CD14-positive monocyte (primary cell): Measurements from ENCODE around the gene FOXI2. TPM values are rescaled to one million over a fixed set of nuclear protein-coding genes. Genes with fewer than 3 reads are reported as not detected.
A peak's percentile ranks its signal among the peaks of the same experiment; 100 is the strongest.

ENCODE experiments used
- DNase-seq, 3 donors: peaks; one replicate each; pipeline ENCODE4 v3.0.0-alpha.2; 2011 to 2022
- H2AFZ ChIP-seq: 2 replicates; pipeline ENCODE4 v1.6.0; 2012; ENCODE audit warnings: mild to moderate bottlenecking, low read depth, low read length, inconsistent platforms; ENCODE audit not compliant: insufficient read depth, poor library complexity, severe bottlenecking
- H3K27ac ChIP-seq, 2 donors: 1 replicate in 1 of 2; 2 replicates in 1 of 2; pipeline ENCODE4 v1.5.1; 2012 to 2013; ENCODE audit warnings: low read length in 2 of 2, control low read depth in 1 of 2, inconsistent platforms in 1 of 2, low read depth in 1 of 2, mild to moderate bottlenecking in 1 of 2
- H3K27me3 ChIP-seq, 2 donors: one replicate each; pipeline versions ENCODE4 v1.6.0 to v1.6.1; 2011 to 2013; ENCODE audit warnings: low read length in 2 of 2; ENCODE audit not compliant: control insufficient read depth in 2 of 2, insufficient read depth in 2 of 2
- H3K36me3 ChIP-seq, 2 donors: replicated peaks in 1 of 2; 1 replicate in 1 of 2; 2 replicates in 1 of 2; pipeline versions ENCODE4 v1.5.1 to v1.6.1; 2012 to 2013; ENCODE audit warnings: low read length in 2 of 2, control low read depth in 1 of 2, inconsistent platforms in 1 of 2, mild to moderate bottlenecking in 1 of 2; ENCODE audit not compliant: insufficient read depth in 2 of 2, control insufficient read depth in 1 of 2
- H3K4me1 ChIP-seq, 2 donors: 1 replicate in 1 of 2; 2 replicates in 1 of 2; pipeline versions ENCODE4 v1.5.1 to v1.6.1; 2012 to 2013; ENCODE audit warnings: low read length in 2 of 2, control low read depth in 1 of 2, inconsistent platforms in 1 of 2, mild to moderate bottlenecking in 1 of 2, moderate library complexity in 1 of 2; ENCODE audit not compliant: insufficient read depth in 2 of 2, control insufficient read depth in 1 of 2
- H3K4me2 ChIP-seq: replicated peaks from 2 replicates; pipeline ENCODE3; 2012; ENCODE audit warnings: low read length, moderate library complexity, mild to moderate bottlenecking; ENCODE audit not compliant: poor library complexity, severe bottlenecking; ENCODE audit errors: extremely low read depth
- H3K4me3 ChIP-seq, 3 experiments: fragments of 200-600 bp in 1 of 3; sonication (generic) in 1 of 3; replicated peaks in 1 of 3; 1 replicate in 2 of 3; 2 replicates in 1 of 3; pipeline ENCODE4 v1.5.1; 2011 to 2013; ENCODE audit warnings: low read length in 3 of 3, mild to moderate bottlenecking in 3 of 3, control low read depth in 2 of 3, low read depth in 2 of 3, inconsistent platforms in 1 of 3, moderate library complexity in 1 of 3
- H3K79me2 ChIP-seq: 2 replicates; pipeline ENCODE4 v1.6.0; 2012; ENCODE audit warnings: mild to moderate bottlenecking, control low read depth, inconsistent platforms, low read length, moderate library complexity; ENCODE audit not compliant: insufficient read depth
- H3K9ac ChIP-seq: 2 replicates; pipeline ENCODE4 v1.6.0; 2017; ENCODE audit warnings: low read length, mild to moderate bottlenecking; ENCODE audit not compliant: insufficient read depth, poor library complexity, severe bottlenecking
- H3K9me3 ChIP-seq, 2 donors: replicated peaks in 1 of 2; 1 replicate in 1 of 2; 2 replicates in 1 of 2; pipeline versions ENCODE4 v1.5.1 to v1.6.1; 2012 to 2013; ENCODE audit warnings: low read length in 2 of 2, control low read depth in 1 of 2; ENCODE audit not compliant: control insufficient read depth in 1 of 2, insufficient read depth in 1 of 2
- H4K20me1 ChIP-seq: 2 replicates; pipeline ENCODE4 v1.6.0; 2012; ENCODE audit warnings: mild to moderate bottlenecking, low read length, control low read depth, moderate library complexity; ENCODE audit not compliant: insufficient read depth
- H3K27ac Mint-ChIP-seq, 7 donors: one replicate each; pipeline ENCODE4 v1.8.0; 2020; ENCODE audit warnings: mild to moderate bottlenecking in 7 of 7, mixed read lengths in 7 of 7, moderate library complexity in 6 of 7, inconsistent platforms in 2 of 7
- H3K27me3 Mint-ChIP-seq, 3 donors: one replicate each; pipeline ENCODE4 v1.8.0; 2021 to 2022; ENCODE audit warnings: low read depth in 3 of 3, mild to moderate bottlenecking in 3 of 3, mixed read lengths in 3 of 3, moderate library complexity in 3 of 3, inconsistent platforms in 1 of 3
- H3K36me3 Mint-ChIP-seq, 2 donors: one replicate each; pipeline ENCODE4 v1.8.0; 2020; ENCODE audit warnings: mixed read lengths in 2 of 2, inconsistent platforms in 1 of 2, mild to moderate bottlenecking in 1 of 2
- H3K4me1 Mint-ChIP-seq: one replicate; pipeline ENCODE4 v1.8.0; 2020; ENCODE audit warnings: mild to moderate bottlenecking, mixed read lengths
- H3K4me3 Mint-ChIP-seq, 2 donors: one replicate each; pipeline ENCODE4 v1.8.0; 2020; ENCODE audit warnings: mild to moderate bottlenecking in 2 of 2, mixed read lengths in 2 of 2, moderate library complexity in 1 of 2
- H3K9me3 Mint-ChIP-seq, 7 donors: one replicate each; pipeline ENCODE4 v1.8.0; 2020 to 2022; ENCODE audit warnings: mixed read lengths in 7 of 7, mild to moderate bottlenecking in 6 of 7, moderate library complexity in 6 of 7, inconsistent platforms in 2 of 7
- WGBS: methylation state at CpG from one replicate; pipeline ENCODE4 v1.1.5; 2013; ENCODE audit warnings: missing lambda C conversion rate; ENCODE audit not compliant: insufficient coverage; 5-methylcytosine and 5-hydroxymethylcytosine counted together
- intact Hi-C, 2 donors: fragments of 100-400 bp; cut with micrococcal nuclease; formaldehyde crosslinking; loops; one replicate each; pipeline versions ENCODE4 v1.15.0 to v1.15.1; 2023
- polyA plus RNA-seq, 3 donors: library from polyadenylated mRNA; depleted of rRNA in 1 of 3; unstranded in 2 of 3; stranded (reverse) in 1 of 3; fragments of 300-500 nt in 2 of 3; fragments of >200 nt in 1 of 3; fragmentation: Illumina TruSeq in 2 of 3; gene quantifications; 1 replicate in 2 of 3; 2 replicates in 1 of 3; pipeline ENCODE4 v1.2.3, GENCODE V29; 2012 to 2021
- TF ChIP-seq, protein P1 (sequence below): fragments of 200-600 bp; IDR thresholded peaks from one replicate; pipeline ENCODE4 v1.8.0; 2022; ENCODE audit warnings: antibody characterized with exemption, mild to moderate bottlenecking

Gene FOXI2
- polyA plus RNA-seq, 3 donors, result not detected

DNA sequence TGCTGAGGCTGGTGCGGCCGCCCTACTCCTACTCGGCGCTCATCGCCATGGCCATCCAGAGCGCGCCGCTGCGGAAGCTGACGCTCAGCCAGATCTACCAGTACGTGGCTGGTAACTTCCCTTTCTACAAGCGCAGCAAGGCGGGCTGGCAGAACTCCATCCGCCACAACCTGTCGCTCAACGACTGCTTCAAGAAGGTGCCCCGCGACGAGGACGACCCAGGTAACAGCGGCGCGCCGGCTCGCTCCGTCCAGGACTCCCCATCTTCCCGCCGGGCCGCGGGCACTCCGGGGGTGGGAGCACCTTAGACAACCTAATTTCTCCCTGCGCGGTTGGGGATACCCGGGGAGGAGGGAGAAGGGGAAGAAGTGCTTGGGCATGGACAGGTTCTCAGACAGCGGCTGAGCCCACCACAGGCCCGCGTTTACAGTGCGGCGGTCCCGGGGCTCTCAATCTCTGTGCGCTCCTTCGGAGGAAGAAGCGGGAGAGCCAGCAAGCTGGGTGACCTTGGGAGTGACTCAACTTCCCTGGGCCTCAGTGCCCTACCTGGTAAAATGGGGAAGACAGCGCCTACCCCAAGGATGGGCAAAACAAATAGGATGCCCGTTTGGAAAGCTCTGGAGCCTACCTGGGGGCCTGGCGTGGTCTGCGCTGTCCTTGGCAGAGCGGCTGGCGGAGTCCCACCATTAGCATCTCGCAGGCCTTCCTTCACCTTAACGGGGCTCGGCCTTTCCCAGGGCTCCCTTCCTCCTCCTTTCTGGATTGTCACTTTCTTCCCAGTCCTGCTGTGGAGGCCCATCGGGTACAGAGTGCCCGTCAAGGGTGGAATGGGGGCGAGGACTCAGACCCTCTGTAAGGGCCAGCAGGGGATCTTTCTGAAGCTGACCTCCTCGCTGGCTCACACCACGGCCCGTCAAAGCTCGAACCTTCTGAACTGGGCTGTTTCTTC lies 852 bp downstream of the FOXI2 start:
- Mint-ChIP-seq H3K27ac (no peak overlapping the region), H3K9me3 (peaks cover 0 to 12% (median 5%) of the 10 kb centered on the region in 7 donors), H3K4me1 (peaks cover 2% of the 10 kb centered on the region), H3K4me3 (peak overlapping the region in 1 of 2 donors; percentile 70), H3K27me3 (peaks cover 45 to 68% (median 53%) of the 10 kb centered on the region in 3 donors), H3K36me3 (no peaks in the 10 kb centered on the region)
- 18% methylated on average over 53 of the region's 59 CpGs for WGBS
- Histone ChIP-seq H3K4me1 (no peaks in the 10 kb centered on the region), H3K27ac (no peak overlapping the region), H3K4me2 (peak overlapping the region; percentile 19), H3K9ac (no peak overlapping the region), H3K4me3 (no peak overlapping the region), H4K20me1 (no peaks in the 10 kb centered on the region), H3K9me3 (peaks cover 0 to 3% of the 10 kb centered on the region in 2 donors), H3K27me3 (peaks cover 14 to 48% of the 10 kb centered on the region in 2 donors), H2AFZ (no peak overlapping the region), H3K36me3 (no peaks in the 10 kb centered on the region), H3K79me2 (no peaks in the 10 kb centered on the region)
- TF ChIP-seq, protein P1, sequence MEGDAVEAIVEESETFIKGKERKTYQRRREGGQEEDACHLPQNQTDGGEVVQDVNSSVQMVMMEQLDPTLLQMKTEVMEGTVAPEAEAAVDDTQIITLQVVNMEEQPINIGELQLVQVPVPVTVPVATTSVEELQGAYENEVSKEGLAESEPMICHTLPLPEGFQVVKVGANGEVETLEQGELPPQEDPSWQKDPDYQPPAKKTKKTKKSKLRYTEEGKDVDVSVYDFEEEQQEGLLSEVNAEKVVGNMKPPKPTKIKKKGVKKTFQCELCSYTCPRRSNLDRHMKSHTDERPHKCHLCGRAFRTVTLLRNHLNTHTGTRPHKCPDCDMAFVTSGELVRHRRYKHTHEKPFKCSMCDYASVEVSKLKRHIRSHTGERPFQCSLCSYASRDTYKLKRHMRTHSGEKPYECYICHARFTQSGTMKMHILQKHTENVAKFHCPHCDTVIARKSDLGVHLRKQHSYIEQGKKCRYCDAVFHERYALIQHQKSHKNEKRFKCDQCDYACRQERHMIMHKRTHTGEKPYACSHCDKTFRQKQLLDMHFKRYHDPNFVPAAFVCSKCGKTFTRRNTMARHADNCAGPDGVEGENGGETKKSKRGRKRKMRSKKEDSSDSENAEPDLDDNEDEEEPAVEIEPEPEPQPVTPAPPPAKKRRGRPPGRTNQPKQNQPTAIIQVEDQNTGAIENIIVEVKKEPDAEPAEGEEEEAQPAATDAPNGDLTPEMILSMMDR, result no peak
- DNase-seq, result no peak
- intact Hi-C loops, result no loop called here

DNA sequence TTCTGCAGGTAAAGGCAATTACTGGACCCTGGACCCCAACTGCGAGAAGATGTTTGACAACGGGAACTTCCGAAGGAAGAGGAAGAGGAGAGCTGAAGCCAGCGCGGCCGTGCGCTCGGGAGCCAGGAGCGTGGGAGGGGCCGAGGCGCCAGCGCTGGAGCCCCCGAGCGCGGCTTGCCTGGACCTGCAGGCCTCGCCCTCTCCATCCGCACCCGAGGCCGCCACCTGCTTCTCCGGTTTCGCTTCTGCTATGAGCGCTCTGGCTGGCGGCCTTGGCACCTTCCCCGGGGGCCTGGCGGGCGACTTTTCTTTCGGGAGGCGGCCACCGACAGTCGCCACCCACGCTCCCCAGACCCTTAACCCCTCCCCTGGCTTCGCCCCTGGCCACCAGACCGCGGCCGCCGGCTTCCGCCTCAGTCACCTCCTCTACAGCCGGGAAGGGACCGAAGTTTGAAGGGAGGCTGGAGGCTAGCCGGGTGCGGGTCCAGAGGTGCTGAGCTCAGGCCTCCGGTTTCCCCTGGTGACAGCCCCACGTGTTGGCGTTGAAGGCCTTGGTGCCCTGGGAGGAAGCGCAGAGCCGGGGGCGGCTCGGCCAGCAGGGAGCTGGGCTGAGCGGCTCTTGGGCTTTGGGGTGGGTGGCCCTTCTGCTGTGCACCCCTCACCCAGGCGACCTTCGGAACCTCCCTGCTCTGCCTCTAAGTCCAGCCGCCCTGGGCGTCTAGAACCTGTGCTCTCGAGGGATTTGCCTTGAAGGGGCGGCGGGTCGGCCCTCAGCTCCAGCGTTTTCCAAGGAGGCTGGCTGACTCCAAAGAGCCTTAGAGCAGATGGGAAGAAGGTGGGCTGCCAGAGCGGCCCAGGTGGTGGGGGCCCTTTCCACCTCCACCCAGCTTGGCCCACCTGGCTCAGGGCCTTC lies 1.8 kb downstream of the FOXI2 start:
- Histone ChIP-seq H3K4me2 (no peak overlapping the region), H3K79me2 (no peaks in the 10 kb centered on the region), H3K9ac (no peak overlapping the region), H3K36me3 (no peaks in the 10 kb centered on the region), H2AFZ (no peak overlapping the region), H4K20me1 (no peaks in the 10 kb centered on the region), H3K4me3 (no peak overlapping the region), H3K4me1 (no peaks in the 10 kb centered on the region), H3K27ac (no peak overlapping the region), H3K9me3 (peaks cover 0 to 3% of the 10 kb centered on the region in 2 donors), H3K27me3 (peaks cover 14 to 47% of the 10 kb centered on the region in 2 donors)
- peaks cover 2% of the 10 kb centered on the region for H3K4me1 Mint-ChIP-seq
- TF ChIP-seq, protein P1, result no peak
- peaks cover 39 to 59% (median 45%) of the 10 kb centered on the region in 3 donors for H3K27me3 Mint-ChIP-seq
- 80% methylated on average over 50 of the region's 59 CpGs for WGBS
- no peak for DNase-seq
- intact Hi-C loops, result no loop called here
- H3K9me3 Mint-ChIP-seq, result peaks cover 0 to 12% (median 5%) of the 10 kb centered on the region in 7 donors
- peak overlapping the region in 1 of 2 donors; percentile 70 for H3K4me3 Mint-ChIP-seq
- no peaks in the 10 kb centered on the region for H3K36me3 Mint-ChIP-seq
- H3K27ac Mint-ChIP-seq, result no peak overlapping the region
